ENCODE results near the gene RND2. TPM values are rescaled to one million over a fixed set of nuclear protein-coding genes. Genes with fewer than 3 reads are reported as not detected.

RND2 gene
- total RNA-seq, 1 donor from 2014 or later: 0.20 TPM

GRCh38 chr17:43074869-43075268, 49.8 kb downstream of the RND2 start:
- DNase-seq (ENCODE audit: low read depth in 2 of 2): no peak

- DNase-seq (ENCODE audit: low read depth in 2 of 2): no peak
These were observed 54.7 kb downstream of the RND2 start for GRCh38 chr17:43079641-43080302.

Other genes starting within 250 kb of the RND2 start
- gene WNK4, start 244.6 kb upstream of the RND2 start, total RNA-seq: 0.99 and 1.5 TPM in 2 replicates
- gene COA3, start 226.5 kb upstream of the RND2 start, total RNA-seq: 54.0 and 83.3 TPM in 2 replicates
- gene CNTD1, start 226.4 kb upstream of the RND2 start, total RNA-seq: under 0.01 TPM in 1 of 2 replicates, not detected in the other
- 115 and 146 TPM in 2 replicates for gene BECN1, start 200.9 kb upstream of the RND2 start, total RNA-seq
- 49.5 and 56.5 TPM in 2 replicates for gene PSME3, start 191.8 kb upstream of the RND2 start, total RNA-seq
- gene AOC2, start 180.7 kb upstream of the RND2 start, total RNA-seq: 0.22 and 0.40 TPM in 2 replicates
- gene AOC3, start 174.0 kb upstream of the RND2 start, total RNA-seq: 0.20 and 0.22 TPM in 2 replicates
- not detected in 2 replicates for gene G6PC1, start 124.4 kb upstream of the RND2 start, total RNA-seq
- 12.0 and 17.5 TPM in 2 replicates for gene AARSD1, start 60.8 kb upstream of the RND2 start, total RNA-seq
- under 0.01 and 0.20 TPM in 2 replicates for gene PTGES3L, start 45.2 kb upstream of the RND2 start, total RNA-seq
- 6.5 and 11.1 TPM in 2 replicates for gene RUNDC1, start 44.7 kb upstream of the RND2 start, total RNA-seq
- 852 and 854 TPM in 2 replicates for gene RPL27, start 26.8 kb upstream of the RND2 start, total RNA-seq
- gene IFI35, start 18.4 kb upstream of the RND2 start, total RNA-seq: 7.5 and 8.3 TPM in 2 replicates
- gene VAT1, start 2.8 kb upstream of the RND2 start, total RNA-seq: 155 and 161 TPM in 2 replicates
- gene BRCA1, start 100.1 kb downstream of the RND2 start, total RNA-seq: 5.2 and 8.7 TPM in 2 replicates
- 56.7 and 75.4 TPM in 2 replicates for gene NBR1, start 146.0 kb downstream of the RND2 start, total RNA-seq
- 0.87 and 0.99 TPM in 2 replicates for gene TMEM106A, start 186.6 kb downstream of the RND2 start, total RNA-seq
- not detected in 2 replicates for gene CCDC200, start 203.4 kb downstream of the RND2 start, total RNA-seq
- gene RNU2-1, start 208.7 kb downstream of the RND2 start, total RNA-seq: not detected in 2 replicates